GM12874 (cell line): Measurements from ENCODE around the gene AMDHD1.

ENCODE experiments used
- CTCF ChIP-seq: IDR thresholded peaks from 2 replicates; pipeline ENCODE4 v1.5.1; 2011; ENCODE audit warnings: low read depth, mild to moderate bottlenecking, control low read depth, low read length, moderate library complexity; ENCODE audit not compliant: insufficient read depth

AMDHD1 gene

DNA sequence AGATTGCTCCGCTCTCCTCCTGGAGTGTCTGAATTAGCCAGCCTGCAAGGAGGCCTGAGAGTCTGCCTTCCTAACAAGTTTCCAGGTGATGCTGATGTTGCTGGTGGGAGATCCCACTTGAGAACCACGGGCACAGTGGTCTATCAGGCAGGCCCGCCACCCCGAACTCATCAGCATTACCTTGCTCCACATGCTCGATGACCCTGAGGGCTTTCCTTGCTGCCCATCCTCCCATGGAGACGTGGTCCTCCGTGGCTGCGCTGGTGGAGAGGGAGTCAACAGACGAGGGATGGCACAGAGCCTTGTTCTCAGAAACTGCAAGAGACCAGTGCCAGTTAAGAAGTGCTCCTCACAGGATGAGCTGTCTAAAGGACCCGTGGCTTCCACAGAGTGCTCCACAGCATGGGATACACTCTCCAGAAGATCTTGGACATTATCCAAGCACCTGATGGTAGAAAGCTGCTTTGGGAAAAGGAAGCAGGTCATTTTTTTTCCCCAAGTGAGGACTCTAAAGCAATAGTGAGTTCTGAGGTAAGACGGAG lies 34.7 kb downstream of the AMDHD1 start:
- TF ChIP-seq CTCF, result no peak

DNA sequence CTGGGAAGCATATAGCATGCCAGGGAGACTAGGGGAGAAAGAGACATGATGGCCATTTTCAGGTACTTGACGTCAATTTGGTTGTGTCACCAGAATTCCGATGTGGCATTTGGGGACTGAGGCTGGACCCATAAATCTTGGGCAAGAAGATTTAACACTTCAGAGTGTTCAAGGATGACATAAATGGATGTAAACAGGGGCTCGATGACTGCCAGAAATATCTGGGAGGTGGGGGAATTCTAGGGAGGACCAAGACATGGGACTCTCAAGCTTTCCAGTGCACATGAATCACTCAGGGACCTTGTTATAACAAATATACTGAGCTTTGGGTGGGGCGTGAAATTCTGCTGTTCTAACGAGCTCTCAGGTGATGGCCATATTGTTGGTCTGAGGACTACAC lies 35.2 kb downstream of the AMDHD1 start:
- TF ChIP-seq CTCF, result no peak

DNA sequence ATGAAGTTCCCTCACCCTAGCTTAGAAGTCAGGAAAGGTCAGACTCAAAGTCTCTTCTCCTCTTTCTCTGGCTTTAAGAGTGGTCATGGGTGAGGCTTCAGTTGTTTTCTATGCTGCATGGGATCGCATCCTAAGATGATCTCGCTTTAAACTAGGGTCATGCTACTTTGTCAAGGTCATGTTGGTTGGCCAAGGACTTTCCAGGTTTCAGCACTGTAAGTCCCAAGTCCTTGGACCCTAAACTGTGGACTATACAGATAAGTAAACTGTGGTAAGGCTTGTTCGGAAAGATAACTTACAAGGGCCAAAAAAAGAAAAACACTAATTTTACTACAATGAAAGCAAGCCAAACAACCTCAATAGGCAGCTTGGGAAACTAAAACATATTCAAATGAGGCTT lies 35.6 kb downstream of the AMDHD1 start:
- no peak for TF ChIP-seq CTCF

DNA sequence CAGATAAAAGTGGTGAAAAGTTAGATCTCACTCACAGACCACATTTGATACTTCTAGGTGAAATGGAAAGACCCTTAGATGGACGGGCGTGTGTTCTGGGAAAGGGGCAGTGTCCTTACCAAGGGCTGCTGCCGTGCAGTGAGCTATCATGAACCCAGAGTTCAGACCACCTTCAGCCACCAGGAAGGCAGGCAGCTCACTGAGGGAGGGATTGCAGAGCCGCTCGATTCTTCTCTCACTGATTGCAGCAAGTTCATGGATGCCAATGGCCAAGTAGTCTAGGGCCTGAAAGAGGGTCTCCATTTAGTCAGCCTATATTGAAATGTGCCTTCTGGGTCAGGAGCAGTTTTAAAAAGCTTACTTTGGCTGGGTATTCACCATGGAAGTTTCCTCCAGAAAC lies 37.3 kb downstream of the AMDHD1 start:
- TF ChIP-seq CTCF, result no peak

DNA sequence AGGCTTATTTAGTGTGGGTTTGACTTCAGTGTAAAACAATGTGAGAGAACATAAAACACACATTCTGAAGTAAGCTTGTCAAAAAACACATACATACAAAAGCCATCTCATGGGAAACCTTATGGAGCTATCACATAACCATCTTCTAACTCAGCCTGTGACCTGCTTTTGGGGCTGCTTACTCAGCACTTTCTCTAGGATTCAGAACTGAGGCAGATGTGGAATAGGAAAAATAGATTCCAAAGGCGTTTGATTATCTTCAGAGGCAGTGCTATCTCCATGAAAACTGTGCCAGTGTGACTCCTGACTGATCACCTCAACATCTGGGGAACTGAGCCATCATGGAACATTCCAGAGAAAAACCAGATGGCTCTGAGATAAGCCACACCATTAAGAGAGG lies 39.5 kb downstream of the AMDHD1 start:
- no peak for TF ChIP-seq CTCF

- TF ChIP-seq CTCF, result no peak
Measured at GRCh38 chr12:95984682-95985081, 41.6 kb downstream of the AMDHD1 start.

- TF ChIP-seq CTCF, result no peak
Measured at GRCh38 chr12:95986635-95987570, 43.8 kb downstream of the AMDHD1 start.
